Neuronal stem cell (in vitro differentiated cells): ENCODE results near the gene MEIOC.

Experiments
- DNase-seq: peaks from one replicate; pipeline ENCODE4 v3.0.0-alpha.2; 2013; ENCODE audit warnings: low spot score
- H2AFZ ChIP-seq: one replicate; pipeline ENCODE4 v1.6.1; 2013; ENCODE audit warnings: mild to moderate bottlenecking, low read length, inconsistent platforms
- H2AK5ac ChIP-seq: 2 replicates; pipeline ENCODE4 v1.6.1; 2013; ENCODE audit warnings: low read depth, mild to moderate bottlenecking, inconsistent platforms, low read length, moderate library complexity, mixed read lengths
- H2BK120ac ChIP-seq: 2 replicates; pipeline ENCODE4 v1.6.1; 2013; ENCODE audit warnings: low read depth, mild to moderate bottlenecking, inconsistent platforms, low read length, moderate library complexity, mixed read lengths
- H2BK12ac ChIP-seq: one replicate; pipeline ENCODE4 v1.6.1; 2013; ENCODE audit warnings: low read length, inconsistent platforms
- H2BK15ac ChIP-seq: 2 replicates; pipeline ENCODE4 v1.6.1; 2013; ENCODE audit warnings: mild to moderate bottlenecking, low read length, inconsistent platforms, mixed read lengths
- H2BK5ac ChIP-seq: one replicate; pipeline ENCODE4 v1.6.1; 2013; ENCODE audit warnings: inconsistent platforms, mild to moderate bottlenecking, low read length, moderate library complexity
- H3K14ac ChIP-seq: one replicate; pipeline ENCODE4 v1.6.1; 2013; ENCODE audit warnings: low read length, inconsistent platforms
- H3K18ac ChIP-seq: 2 replicates; pipeline ENCODE4 v1.6.1; 2013; ENCODE audit warnings: low read length, inconsistent platforms
- H3K23ac ChIP-seq: 2 replicates; pipeline ENCODE4 v1.6.1; 2013; ENCODE audit warnings: low read depth, mild to moderate bottlenecking, mixed read lengths, low read length, inconsistent platforms; ENCODE audit not compliant: poor library complexity
- H3K27ac ChIP-seq: replicated peaks from 3 replicates; pipeline ENCODE4 v1.5.1; 2013; ENCODE audit warnings: low read length, inconsistent platforms
- H3K27me3 ChIP-seq, 3 experiments: 2 replicates each; pipeline ENCODE4 v1.6.1; 2013; ENCODE audit warnings: low read length in 3 of 3, mild to moderate bottlenecking in 2 of 3, inconsistent platforms in 1 of 3, low read depth in 1 of 3, mixed read lengths in 1 of 3, moderate library complexity in 1 of 3; ENCODE audit not compliant: control insufficient read depth in 3 of 3, insufficient read depth in 3 of 3
- H3K36me3 ChIP-seq, 2 donors: replicated peaks in 1 of 2; 2 replicates each; pipeline ENCODE4 v1.6.1; 2013; ENCODE audit warnings: low read length in 2 of 2; ENCODE audit not compliant: control insufficient read depth in 2 of 2, insufficient read depth in 2 of 2
- H3K4ac ChIP-seq: 2 replicates; pipeline ENCODE4 v1.6.1; 2013; ENCODE audit warnings: inconsistent platforms, mild to moderate bottlenecking, low read length, moderate library complexity
- H3K4me1 ChIP-seq, 2 donors: 1 replicate in 1 of 2; 2 replicates in 1 of 2; pipeline ENCODE4 v1.6.1; 2013; ENCODE audit warnings: low read length in 2 of 2, low read depth in 1 of 2; ENCODE audit not compliant: control insufficient read depth in 2 of 2, insufficient read depth in 1 of 2
- H3K4me2 ChIP-seq: one replicate; pipeline ENCODE4 v1.6.1; 2013; ENCODE audit warnings: mild to moderate bottlenecking, low read length, inconsistent platforms; ENCODE audit not compliant: insufficient read depth, poor library complexity, severe bottlenecking
- H3K4me3 ChIP-seq, 2 donors: 2 replicates each; pipeline ENCODE4 v1.5.1; 2013; ENCODE audit warnings: low read length in 2 of 2, mild to moderate bottlenecking in 2 of 2, inconsistent platforms in 1 of 2, moderate library complexity in 1 of 2
- H3K79me1 ChIP-seq: one replicate; pipeline ENCODE4 v1.6.1; 2013; ENCODE audit warnings: low read depth, mild to moderate bottlenecking, inconsistent platforms, low read length, moderate library complexity
- H3K9ac ChIP-seq: one replicate; pipeline ENCODE4 v1.6.1; 2013; ENCODE audit warnings: mild to moderate bottlenecking, low read depth, low read length, inconsistent platforms; ENCODE audit not compliant: poor library complexity
- H3K9me3 ChIP-seq, 2 donors: replicated peaks in 1 of 2; 2 replicates each; pipeline versions ENCODE3 to v1.6.1; 2013; ENCODE audit warnings: low read length in 2 of 2, mild to moderate bottlenecking in 2 of 2, inconsistent platforms in 1 of 2, low read depth in 1 of 2, mixed read lengths in 1 of 2, moderate library complexity in 1 of 2; ENCODE audit not compliant: control insufficient read depth in 2 of 2, insufficient read depth in 1 of 2
- H4K8ac ChIP-seq: one replicate; pipeline ENCODE4 v1.6.1; 2013; ENCODE audit warnings: low read depth, mild to moderate bottlenecking, inconsistent platforms, low read length, moderate library complexity
- H4K91ac ChIP-seq: one replicate; pipeline ENCODE4 v1.6.1; 2013; ENCODE audit warnings: low read length, low read depth, mild to moderate bottlenecking, inconsistent platforms; ENCODE audit not compliant: poor library complexity
- WGBS, 2 donors: extraction: QIAGEN DNeasy Blood & Tissue Kit; methylation state at CpG; one replicate each; pipeline ENCODE4 v1.1.7; 2013; ENCODE audit warnings: missing lambda C conversion rate in 2 of 2, mixed read lengths in 1 of 2; ENCODE audit not compliant: insufficient read length in 2 of 2, insufficient replicate concordance in 1 of 2; ENCODE audit errors: extremely low coverage in 2 of 2; 5-methylcytosine and 5-hydroxymethylcytosine counted together

MEIOC gene

DNA sequence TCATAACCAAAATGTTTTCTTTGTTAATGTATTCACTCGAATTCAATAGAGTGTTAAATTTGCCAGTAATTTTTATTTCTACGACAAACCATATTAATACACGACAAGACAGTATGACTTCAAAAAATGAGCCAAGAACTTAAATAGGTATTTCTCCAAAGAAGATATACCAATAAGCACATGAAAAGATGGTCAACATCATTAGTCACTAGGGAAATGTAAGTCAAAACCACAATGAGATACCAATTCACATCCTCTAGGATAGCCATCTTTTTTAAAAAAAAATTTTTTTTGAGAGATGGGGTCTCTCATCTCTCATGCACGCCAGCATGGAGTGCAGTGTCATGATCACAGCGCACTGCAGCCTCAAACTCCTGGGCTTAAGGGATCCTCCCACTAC lies 5.0 kb upstream of the MEIOC start:
- Histone ChIP-seq H2BK120ac (no peak overlapping the region), H3K14ac (no peak overlapping the region), H3K27me3 (peaks cover 4 to 33% (median 9%) of the 10 kb centered on the region in 3 experiments), H2AK5ac (no peak overlapping the region), H4K8ac (no peak overlapping the region), H4K91ac (no peak overlapping the region), H3K9ac (no peak overlapping the region), H3K18ac (no peak overlapping the region), H3K23ac (no peak overlapping the region), H3K4ac (no peak overlapping the region), H2BK5ac (no peak overlapping the region), H3K79me1 (no peaks in the 10 kb centered on the region), H3K9me3 (peaks cover 0 to 8% of the 10 kb centered on the region in 2 donors), H2AFZ (no peak overlapping the region), H3K4me2 (no peak overlapping the region), H3K36me3 (no peaks in the 10 kb centered on the region), H2BK15ac (no peak overlapping the region), H2BK12ac (no peak overlapping the region), H3K27ac (no peak overlapping the region), H3K4me3 (no peak overlapping the region), H3K4me1 (no peaks in the 10 kb centered on the region)
- DNase-seq = no peak
- no CpG with 5 or more reads among the region's 5 CpGs for WGBS, 2 donors

- Histone ChIP-seq H3K9me3 (peaks cover 0 to 11% of the 10 kb centered on the region in 2 donors), H2BK120ac (no peak overlapping the region), H3K9ac (no peak overlapping the region), H3K23ac (no peak overlapping the region), H3K79me1 (no peaks in the 10 kb centered on the region), H2BK12ac (no peak overlapping the region), H2BK15ac (no peak overlapping the region), H3K27ac (no peak overlapping the region), H4K8ac (no peak overlapping the region), H3K4me1 (peaks cover 0 to 2% of the 10 kb centered on the region in 2 donors), H2AK5ac (no peak overlapping the region), H3K4ac (no peak overlapping the region), H3K18ac (no peak overlapping the region), H3K14ac (no peak overlapping the region), H3K27me3 (peaks cover 10 to 47% (median 18%) of the 10 kb centered on the region in 3 experiments), H3K36me3 (no peaks in the 10 kb centered on the region), H4K91ac (no peak overlapping the region), H2BK5ac (no peak overlapping the region), H3K4me2 (no peak overlapping the region), H3K4me3 (no peak overlapping the region), H2AFZ (no peak overlapping the region)
- no peak for DNase-seq
- no CpG with 5 or more reads among the region's 8 CpGs for WGBS, 2 donors
Measured at GRCh38 chr17:44652727-44653126, 3.5 kb upstream of the MEIOC start.

- Histone ChIP-seq H2AK5ac (no peak overlapping the region), H3K4me2 (no peak overlapping the region), H3K4ac (no peak overlapping the region), H3K9ac (no peak overlapping the region), H3K27ac (no peak overlapping the region), H3K9me3 (peaks cover 0 to 11% of the 10 kb centered on the region in 2 donors), H3K4me3 (no peak overlapping the region), H4K91ac (no peak overlapping the region), H3K14ac (no peak overlapping the region), H2BK120ac (no peak overlapping the region), H3K36me3 (no peaks in the 10 kb centered on the region), H3K4me1 (peaks cover 0 to 2% of the 10 kb centered on the region in 2 donors), H3K23ac (no peak overlapping the region), H3K18ac (no peak overlapping the region), H3K79me1 (no peaks in the 10 kb centered on the region), H2BK15ac (no peak overlapping the region), H2AFZ (no peak overlapping the region), H2BK12ac (no peak overlapping the region), H4K8ac (no peak overlapping the region), H3K27me3 (peaks cover 10 to 47% (median 18%) of the 10 kb centered on the region in 3 experiments), H2BK5ac (no peak overlapping the region)
- no CpG with 5 or more reads among the region's 3 CpGs for WGBS, 2 donors
- no peak for DNase-seq
Measured at GRCh38 chr17:44653384-44653783, 2.9 kb upstream of the MEIOC start.

DNA sequence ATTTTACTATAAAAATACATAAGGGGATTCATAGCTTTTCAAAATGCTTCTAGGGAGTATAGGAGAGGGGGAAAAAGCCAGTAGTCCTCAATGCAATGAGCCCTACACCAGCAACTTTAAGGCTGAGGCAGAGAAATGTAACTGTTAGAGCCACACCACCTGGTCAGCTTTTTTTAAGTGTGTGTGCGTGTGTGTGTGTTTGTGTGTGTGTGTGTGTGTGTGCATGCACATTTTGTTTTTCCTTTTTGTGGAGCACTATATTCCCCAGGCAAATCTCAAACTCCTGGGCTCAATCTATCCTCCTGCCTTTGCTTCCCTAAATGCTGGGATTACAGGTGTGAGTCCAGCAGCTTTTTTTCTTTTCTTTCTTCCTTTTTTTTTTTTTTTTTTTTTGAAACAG lies 2.3 kb upstream of the MEIOC start:
- Histone ChIP-seq H3K4me2 (no peak overlapping the region), H2BK15ac (no peak overlapping the region), H2AK5ac (no peak overlapping the region), H3K9ac (no peak overlapping the region), H2BK12ac (no peak overlapping the region), H3K4ac (no peak overlapping the region), H2BK5ac (no peak overlapping the region), H3K14ac (no peak overlapping the region), H3K23ac (no peak overlapping the region), H3K79me1 (no peaks in the 10 kb centered on the region), H3K9me3 (peaks cover 0 to 11% of the 10 kb centered on the region in 2 donors), H4K91ac (no peak overlapping the region), H2AFZ (no peak overlapping the region), H2BK120ac (no peak overlapping the region), H3K4me3 (no peak overlapping the region), H3K27ac (no peak overlapping the region), H4K8ac (no peak overlapping the region), H3K4me1 (peaks cover 0 to 2% of the 10 kb centered on the region in 2 donors), H3K27me3 (peaks cover 10 to 48% (median 18%) of the 10 kb centered on the region in 3 experiments), H3K36me3 (no peaks in the 10 kb centered on the region), H3K18ac (no peak overlapping the region)
- no peak for DNase-seq
- WGBS, 2 donors = no CpG with 5 or more reads among the region's 1 CpG
